Measurements from ENCODE around the gene MYO1D.

- no peak for TF ChIP-seq EZH2 (IDR thresholded peaks at IDR 0.05; ENCODE audit: borderline replicate concordance, insufficient read depth, low read depth, low read length, poor library complexity, severe bottlenecking)
- TF ChIP-seq, protein P1, sequence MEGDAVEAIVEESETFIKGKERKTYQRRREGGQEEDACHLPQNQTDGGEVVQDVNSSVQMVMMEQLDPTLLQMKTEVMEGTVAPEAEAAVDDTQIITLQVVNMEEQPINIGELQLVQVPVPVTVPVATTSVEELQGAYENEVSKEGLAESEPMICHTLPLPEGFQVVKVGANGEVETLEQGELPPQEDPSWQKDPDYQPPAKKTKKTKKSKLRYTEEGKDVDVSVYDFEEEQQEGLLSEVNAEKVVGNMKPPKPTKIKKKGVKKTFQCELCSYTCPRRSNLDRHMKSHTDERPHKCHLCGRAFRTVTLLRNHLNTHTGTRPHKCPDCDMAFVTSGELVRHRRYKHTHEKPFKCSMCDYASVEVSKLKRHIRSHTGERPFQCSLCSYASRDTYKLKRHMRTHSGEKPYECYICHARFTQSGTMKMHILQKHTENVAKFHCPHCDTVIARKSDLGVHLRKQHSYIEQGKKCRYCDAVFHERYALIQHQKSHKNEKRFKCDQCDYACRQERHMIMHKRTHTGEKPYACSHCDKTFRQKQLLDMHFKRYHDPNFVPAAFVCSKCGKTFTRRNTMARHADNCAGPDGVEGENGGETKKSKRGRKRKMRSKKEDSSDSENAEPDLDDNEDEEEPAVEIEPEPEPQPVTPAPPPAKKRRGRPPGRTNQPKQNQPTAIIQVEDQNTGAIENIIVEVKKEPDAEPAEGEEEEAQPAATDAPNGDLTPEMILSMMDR (IDR thresholded peaks at IDR 0.05), result no peak
These were observed 24.8 kb upstream of the MYO1D start for GRCh38 chr17:32901743-32902142.
